ENCODE measurements around the gene PARD3B. TPM values are rescaled to one million over a fixed set of nuclear protein-coding genes. Genes with fewer than 3 reads are reported as not detected.

PARD3B gene
- total RNA-seq, 1 donor from 2014 or later: 1.6 TPM

DNA sequence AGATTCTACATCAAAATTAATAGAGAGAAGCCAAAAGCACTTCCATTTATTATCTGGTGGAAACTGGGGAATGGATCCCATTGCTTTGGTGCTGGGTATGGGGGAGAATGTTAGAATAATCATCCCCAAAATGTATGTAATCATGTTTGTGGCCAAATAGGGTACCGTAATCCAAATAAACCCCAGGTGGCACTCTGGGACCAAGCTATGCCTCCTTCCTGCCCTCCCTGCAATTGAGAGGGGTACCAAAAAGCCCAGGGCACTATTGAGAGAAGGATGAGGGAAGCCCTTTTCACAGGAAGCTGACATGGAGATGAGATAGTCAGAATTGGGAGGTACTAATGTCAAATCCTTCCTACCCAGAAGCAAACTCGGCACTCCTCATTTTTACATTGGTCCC is 1051.3 kb downstream of the PARD3B start:
- no peaks in the 10 kb centered on the region for H3K27me3 ChIP-seq (ENCODE audit: control insufficient read depth, insufficient read depth, low read length)
- FAIRE-seq: no peak
- H3K36me3 ChIP-seq (ENCODE audit: control insufficient read depth, insufficient read depth, low read length): no peaks in the 10 kb centered on the region
- DNase-seq (ENCODE audit: low read depth): no peak
- H3K4me3 ChIP-seq (ENCODE audit: low read depth, low read length): no peak overlapping the region
- TF ChIP-seq, protein P1, sequence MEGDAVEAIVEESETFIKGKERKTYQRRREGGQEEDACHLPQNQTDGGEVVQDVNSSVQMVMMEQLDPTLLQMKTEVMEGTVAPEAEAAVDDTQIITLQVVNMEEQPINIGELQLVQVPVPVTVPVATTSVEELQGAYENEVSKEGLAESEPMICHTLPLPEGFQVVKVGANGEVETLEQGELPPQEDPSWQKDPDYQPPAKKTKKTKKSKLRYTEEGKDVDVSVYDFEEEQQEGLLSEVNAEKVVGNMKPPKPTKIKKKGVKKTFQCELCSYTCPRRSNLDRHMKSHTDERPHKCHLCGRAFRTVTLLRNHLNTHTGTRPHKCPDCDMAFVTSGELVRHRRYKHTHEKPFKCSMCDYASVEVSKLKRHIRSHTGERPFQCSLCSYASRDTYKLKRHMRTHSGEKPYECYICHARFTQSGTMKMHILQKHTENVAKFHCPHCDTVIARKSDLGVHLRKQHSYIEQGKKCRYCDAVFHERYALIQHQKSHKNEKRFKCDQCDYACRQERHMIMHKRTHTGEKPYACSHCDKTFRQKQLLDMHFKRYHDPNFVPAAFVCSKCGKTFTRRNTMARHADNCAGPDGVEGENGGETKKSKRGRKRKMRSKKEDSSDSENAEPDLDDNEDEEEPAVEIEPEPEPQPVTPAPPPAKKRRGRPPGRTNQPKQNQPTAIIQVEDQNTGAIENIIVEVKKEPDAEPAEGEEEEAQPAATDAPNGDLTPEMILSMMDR (IDR thresholded peaks at IDR 0.05; ENCODE audit: insufficient read depth, low read length, severe bottlenecking): no peak

DNA sequence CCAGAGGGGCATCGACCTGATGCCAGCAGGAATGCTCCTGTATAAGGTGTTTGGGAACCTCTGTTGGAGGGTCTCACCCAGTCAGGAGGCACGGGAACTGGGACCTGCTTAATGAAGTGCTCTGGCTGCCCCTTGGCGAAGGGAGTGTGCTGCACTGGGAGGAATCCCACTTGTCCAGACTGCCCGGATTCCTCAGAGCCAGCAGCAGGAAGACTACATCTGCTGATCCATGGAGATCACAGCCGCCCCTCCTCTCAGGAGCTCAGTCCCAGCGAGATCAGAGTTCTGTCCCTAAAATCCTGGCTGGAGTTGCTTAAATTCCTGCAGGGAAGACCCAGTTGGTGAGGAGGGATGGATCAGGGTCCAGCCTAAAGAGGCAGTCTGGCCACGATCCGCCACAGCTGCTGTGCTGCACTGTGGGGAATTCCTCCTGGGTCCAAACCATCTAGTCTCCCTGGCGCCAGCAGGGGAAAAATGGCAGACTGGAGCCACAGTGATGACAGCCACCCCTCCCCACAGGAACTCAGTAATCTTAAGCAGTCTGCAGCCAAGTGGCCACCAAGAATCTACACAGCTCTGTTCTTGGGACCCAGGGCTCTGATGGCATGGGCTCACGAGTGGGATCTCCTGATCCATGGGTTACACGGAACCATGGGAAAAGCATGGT is 1060.5 kb downstream of the PARD3B start:
- H3K4me3 ChIP-seq (ENCODE audit: low read depth, low read length): no peak overlapping the region
- FAIRE-seq: no peak
- H3K36me3 ChIP-seq (ENCODE audit: control insufficient read depth, insufficient read depth, low read length): no peaks in the 10 kb centered on the region
- TF ChIP-seq, protein P1 (IDR thresholded peaks at IDR 0.05; ENCODE audit: insufficient read depth, low read length, severe bottlenecking): no peak
- DNase-seq (ENCODE audit: low read depth): no peak
- peaks cover 2% of the 10 kb centered on the region for H3K27me3 ChIP-seq (ENCODE audit: control insufficient read depth, insufficient read depth, low read length)

DNA sequence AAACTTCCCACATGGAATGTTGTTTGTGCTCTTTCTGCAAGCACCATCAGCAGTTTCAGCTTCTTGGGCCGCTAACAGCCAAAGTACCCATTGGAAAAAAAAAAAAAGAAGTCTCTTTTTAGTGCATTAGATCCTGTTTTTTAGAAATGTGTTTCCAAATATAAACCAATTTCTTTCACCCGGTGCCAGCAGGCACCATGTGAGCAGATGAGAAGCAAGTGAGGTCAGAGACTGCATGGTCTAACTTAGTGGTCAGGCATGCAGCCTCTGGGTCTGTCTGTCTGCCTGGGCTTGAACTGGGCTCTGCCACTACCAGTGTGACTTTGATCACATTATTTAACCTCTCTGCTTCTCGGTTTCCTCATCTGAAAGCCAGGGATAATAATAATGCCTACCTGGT is 1061.9 kb downstream of the PARD3B start:
- Histone ChIP-seq H3K27me3 (ENCODE audit: control insufficient read depth, insufficient read depth, low read length) (peaks cover 2% of the 10 kb centered on the region), H3K36me3 (ENCODE audit: control insufficient read depth, insufficient read depth, low read length) (no peaks in the 10 kb centered on the region), H3K4me3 (ENCODE audit: low read depth, low read length) (no peak overlapping the region)
- DNase-seq (ENCODE audit: low read depth): no peak
- TF ChIP-seq, protein P1 (IDR thresholded peaks at IDR 0.05; ENCODE audit: insufficient read depth, low read length, severe bottlenecking): no peak
- no peak for FAIRE-seq

- TF ChIP-seq, protein P1 (IDR thresholded peaks at IDR 0.05; ENCODE audit: insufficient read depth, low read length, severe bottlenecking): no peak
- DNase-seq (ENCODE audit: low read depth) (no peak), FAIRE-seq (no peak)
- H3K4me3 ChIP-seq (ENCODE audit: low read depth, low read length): no peak overlapping the region
- no peaks in the 10 kb centered on the region for H3K36me3 ChIP-seq (ENCODE audit: control insufficient read depth, insufficient read depth, low read length)
- peaks cover 4% of the 10 kb centered on the region for H3K27me3 ChIP-seq (ENCODE audit: control insufficient read depth, insufficient read depth, low read length)
Measured at GRCh38 chr2:205609113-205609512, 1063.8 kb downstream of the PARD3B start.

DNA sequence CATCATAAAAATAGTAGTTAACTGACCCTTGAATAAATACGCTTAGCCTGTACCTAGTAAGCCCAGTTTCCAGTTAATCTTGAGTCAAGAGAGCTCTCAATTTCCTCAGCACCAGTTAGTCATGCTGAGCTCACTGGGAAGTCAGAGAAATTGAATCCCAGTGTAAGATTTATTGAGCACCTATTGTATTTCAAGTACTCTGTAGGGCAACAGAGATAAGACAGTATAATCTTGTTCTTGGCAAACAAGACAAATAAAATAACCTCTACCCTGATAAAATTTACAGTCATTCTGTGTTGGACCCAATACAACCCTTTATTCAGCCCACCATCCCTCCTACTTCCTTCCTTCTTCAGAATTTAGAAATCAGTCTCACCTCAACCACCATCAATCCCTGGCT is 1065.2 kb downstream of the PARD3B start:
- H3K4me3 ChIP-seq (ENCODE audit: low read depth, low read length): no peak overlapping the region
- peak; percentile 68 for DNase-seq (ENCODE audit: low read depth)
- H3K36me3 ChIP-seq (ENCODE audit: control insufficient read depth, insufficient read depth, low read length): no peaks in the 10 kb centered on the region
- H3K27me3 ChIP-seq (ENCODE audit: control insufficient read depth, insufficient read depth, low read length): peaks cover 4% of the 10 kb centered on the region
- no peak for FAIRE-seq
- TF ChIP-seq, protein P1 (IDR thresholded peaks at IDR 0.05; ENCODE audit: insufficient read depth, low read length, severe bottlenecking): no peak

- FAIRE-seq (no peak), DNase-seq (ENCODE audit: low read depth) (no peak)
- TF ChIP-seq, protein P1 (IDR thresholded peaks at IDR 0.05; ENCODE audit: insufficient read depth, low read length, severe bottlenecking): no peak
- Histone ChIP-seq H3K27me3 (ENCODE audit: control insufficient read depth, insufficient read depth, low read length) (peaks cover 2% of the 10 kb centered on the region), H3K36me3 (ENCODE audit: control insufficient read depth, insufficient read depth, low read length) (no peaks in the 10 kb centered on the region), H3K4me3 (ENCODE audit: low read depth, low read length) (no peak overlapping the region)
Measured at GRCh38 chr2:205612636-205613035, 1067.4 kb downstream of the PARD3B start.

All from bronchial epithelial cell (primary cell).